Measurements from ENCODE around the gene NYAP2. TPM values are rescaled to one million over a fixed set of nuclear protein-coding genes. Genes with fewer than 3 reads are reported as not detected.

NYAP2 gene
- total RNA-seq, 2 experiments from 2014 or later, result not detected

GRCh38 chr2:225668606-225669266 is 269.2 kb downstream of the NYAP2 start:
- CTCF ChIA-PET, result interaction anchor here (1.0 to 1.3 kb wide), 3 partner anchors 1088 to 1570 kb away, joined by 3 to 11 read pairs (median 3); no protein-coding TSS in a partner anchor
- H3K27ac Mint-ChIP-seq, result no peak overlapping the region
- intact Hi-C loops (cut with micrococcal nuclease), result loop anchor here (1.0 to 5.0 kb wide), 3 partner anchors 539 to 1438 kb away; no protein-coding TSS in a partner anchor
- H3K27me3 Mint-ChIP-seq, result peaks cover 2% of the 10 kb centered on the region
- H3K4me1 Mint-ChIP-seq (ENCODE audit: low read depth), result no peaks in the 10 kb centered on the region
- no peaks in the 10 kb centered on the region for H3K36me3 Mint-ChIP-seq
- no peak overlapping the region for H3K4me3 Mint-ChIP-seq
- POLR2A ChIA-PET, result no interaction called here
- DNase-seq, result no peak
- no peaks in the 10 kb centered on the region for H3K9me3 Mint-ChIP-seq

DNA sequence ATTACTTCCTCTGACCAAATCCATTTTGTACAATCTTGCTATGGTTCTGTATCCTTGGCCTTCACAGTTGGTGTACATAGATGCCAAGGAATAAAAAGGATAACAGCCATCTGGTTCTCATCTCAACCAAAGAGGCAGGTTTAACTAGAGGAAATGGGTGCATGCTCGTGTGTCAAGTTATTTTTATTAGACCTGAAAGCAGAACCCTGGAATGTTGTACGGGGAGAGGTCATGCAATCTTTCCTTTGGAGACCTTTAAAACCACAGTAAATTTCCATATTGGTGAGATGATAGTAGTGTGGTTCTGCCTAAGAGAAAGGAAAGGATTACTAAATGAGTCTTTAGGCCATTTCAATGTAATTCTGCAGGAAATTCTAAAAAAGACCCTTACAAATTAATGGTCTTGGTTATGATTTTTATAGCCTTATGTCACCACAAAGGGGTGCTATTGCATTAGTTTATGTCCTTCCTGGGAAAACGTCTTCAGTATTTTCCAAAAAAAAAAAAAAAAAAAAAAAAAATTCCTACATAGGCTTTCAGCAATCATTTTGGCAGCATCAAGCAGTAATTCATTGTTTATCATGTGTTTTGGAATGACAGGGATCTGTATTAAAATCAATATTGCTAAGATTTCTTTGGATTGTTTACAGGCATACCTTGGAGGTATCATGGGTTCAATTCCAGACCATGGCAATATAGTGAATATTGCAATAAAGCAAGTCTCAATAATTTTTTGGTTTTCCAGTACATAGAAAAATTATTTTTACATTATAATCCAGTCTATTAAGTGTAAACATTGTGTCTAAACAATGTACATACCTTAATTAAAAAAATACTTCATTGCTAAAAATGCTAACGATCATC is 270.8 kb downstream of the NYAP2 start:
- ChIA-PET POLR2A (no interaction called here), CTCF (interaction anchor here (1.0 to 1.3 kb wide), 5 partner anchors 9 to 1568 kb away, joined by 3 to 11 read pairs (median 3); no protein-coding TSS in a partner anchor)
- no peaks in the 10 kb centered on the region for H3K36me3 Mint-ChIP-seq
- no peak for DNase-seq
- no peak overlapping the region for H3K27ac Mint-ChIP-seq
- H3K4me3 Mint-ChIP-seq, result no peak overlapping the region
- H3K27me3 Mint-ChIP-seq, result no peaks in the 10 kb centered on the region
- no peaks in the 10 kb centered on the region for H3K4me1 Mint-ChIP-seq (ENCODE audit: low read depth)
- no peaks in the 10 kb centered on the region for H3K9me3 Mint-ChIP-seq
- intact Hi-C loops (cut with micrococcal nuclease), result no loop called here

- Mint-ChIP-seq H3K4me1 (ENCODE audit: low read depth) (no peaks in the 10 kb centered on the region), H3K27me3 (peaks cover 4% of the 10 kb centered on the region), H3K4me3 (no peak overlapping the region), H3K9me3 (no peaks in the 10 kb centered on the region), H3K27ac (no peak overlapping the region), H3K36me3 (no peaks in the 10 kb centered on the region)
- intact Hi-C loops (cut with micrococcal nuclease), result no loop called here
- ChIA-PET CTCF (no interaction called here), POLR2A (no interaction called here)
- DNase-seq, result no peak
These were observed 279.3 kb downstream of the NYAP2 start for GRCh38 chr2:225678792-225679191.

DNA sequence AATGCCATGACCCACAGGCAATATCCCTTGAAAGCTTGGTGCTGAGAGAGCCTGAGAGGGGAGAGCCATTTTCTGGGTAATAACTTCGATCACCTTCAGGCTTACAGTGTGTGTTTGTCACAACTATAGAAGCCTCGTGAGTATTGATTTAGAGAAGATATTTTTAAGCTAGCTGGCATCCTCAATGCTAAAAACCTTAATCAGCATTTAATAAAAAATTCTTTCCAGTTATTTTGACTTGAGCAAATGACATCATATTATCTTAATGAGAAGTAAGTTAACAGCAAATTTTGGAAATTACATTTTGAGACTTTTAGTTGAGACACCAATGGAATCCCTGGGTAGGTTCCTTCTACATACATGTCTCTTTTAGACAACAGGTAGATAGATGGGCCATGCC is 283.7 kb downstream of the NYAP2 start:
- DNase-seq, result no peak
- H3K27me3 Mint-ChIP-seq, result peaks cover 2% of the 10 kb centered on the region
- H3K9me3 Mint-ChIP-seq, result no peaks in the 10 kb centered on the region
- CTCF ChIA-PET, result no interaction called here
- H3K4me3 Mint-ChIP-seq, result no peak overlapping the region
- no peaks in the 10 kb centered on the region for H3K36me3 Mint-ChIP-seq
- intact Hi-C loops (cut with micrococcal nuclease), result no loop called here
- no peaks in the 10 kb centered on the region for H3K4me1 Mint-ChIP-seq (ENCODE audit: low read depth)
- no peak overlapping the region for H3K27ac Mint-ChIP-seq
- POLR2A ChIA-PET, result no interaction called here

DNA sequence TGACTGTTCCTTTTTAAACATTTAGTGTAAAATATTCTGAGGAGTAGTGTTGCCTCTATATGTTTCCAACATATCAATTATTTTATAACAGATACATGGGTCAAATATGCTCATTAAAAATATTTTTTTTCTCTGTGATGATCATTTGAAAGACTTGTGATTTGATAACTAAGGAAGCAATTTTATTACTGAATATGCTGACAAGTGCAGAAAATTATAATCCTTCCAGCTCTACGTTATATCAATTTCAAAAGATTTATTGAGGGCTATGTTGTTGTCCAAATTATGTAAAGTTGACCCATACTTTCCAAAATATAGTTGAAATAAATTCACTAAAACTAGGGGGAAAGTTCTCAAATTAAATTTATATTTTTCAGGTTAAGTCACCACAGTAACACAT is 290.6 kb downstream of the NYAP2 start:
- no peak overlapping the region for H3K4me3 Mint-ChIP-seq
- no peaks in the 10 kb centered on the region for H3K36me3 Mint-ChIP-seq
- DNase-seq, result no peak
- H3K27ac Mint-ChIP-seq, result no peak overlapping the region
- H3K27me3 Mint-ChIP-seq, result peaks cover 9% of the 10 kb centered on the region
- no peaks in the 10 kb centered on the region for H3K4me1 Mint-ChIP-seq (ENCODE audit: low read depth)
- intact Hi-C loops (cut with micrococcal nuclease), result no loop called here
- H3K9me3 Mint-ChIP-seq, result no peaks in the 10 kb centered on the region
- ChIA-PET POLR2A (no interaction called here), CTCF (no interaction called here)

GRCh38 chr2:225691711-225692110 is 292.2 kb downstream of the NYAP2 start:
- no peaks in the 10 kb centered on the region for H3K4me1 Mint-ChIP-seq (ENCODE audit: low read depth)
- H3K27ac Mint-ChIP-seq, result no peak overlapping the region
- H3K27me3 Mint-ChIP-seq, result peaks cover 7% of the 10 kb centered on the region
- intact Hi-C loops (cut with micrococcal nuclease), result no loop called here
- no peak for DNase-seq
- no peak overlapping the region for H3K4me3 Mint-ChIP-seq
- CTCF ChIA-PET, result no interaction called here
- POLR2A ChIA-PET, result no interaction called here
- H3K36me3 Mint-ChIP-seq, result no peaks in the 10 kb centered on the region
- no peaks in the 10 kb centered on the region for H3K9me3 Mint-ChIP-seq

- no peaks in the 10 kb centered on the region for H3K9me3 Mint-ChIP-seq
- no peak overlapping the region for H3K4me3 Mint-ChIP-seq
- intact Hi-C loops (cut with micrococcal nuclease), result no loop called here
- no peak for DNase-seq
- H3K27me3 Mint-ChIP-seq, result peaks cover 7% of the 10 kb centered on the region
- CTCF ChIA-PET, result no interaction called here
- no peak overlapping the region for H3K27ac Mint-ChIP-seq
- POLR2A ChIA-PET, result no interaction called here
- H3K36me3 Mint-ChIP-seq, result no peaks in the 10 kb centered on the region
- no peaks in the 10 kb centered on the region for H3K4me1 Mint-ChIP-seq (ENCODE audit: low read depth)
These were observed 293.7 kb downstream of the NYAP2 start for GRCh38 chr2:225693259-225693658.

DNA sequence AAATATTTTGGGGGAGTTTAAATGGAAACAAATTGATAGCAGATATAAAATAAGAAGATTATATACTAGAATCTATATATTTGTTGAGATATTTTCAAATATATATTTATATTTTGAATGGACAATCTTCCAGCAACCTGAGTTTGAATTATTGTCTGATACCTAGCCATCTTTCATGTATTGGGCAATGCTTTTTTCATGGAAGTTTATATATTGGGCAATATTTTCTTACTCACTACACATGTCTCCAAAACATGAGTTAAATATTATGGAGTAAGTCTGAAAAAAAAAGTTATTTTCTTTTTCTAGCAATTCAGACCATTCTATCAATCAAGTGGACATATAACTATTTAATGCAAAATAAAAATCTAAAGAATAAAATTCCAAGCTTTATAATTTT is 295.2 kb downstream of the NYAP2 start:
- intact Hi-C loops (cut with micrococcal nuclease), result no loop called here
- no peaks in the 10 kb centered on the region for H3K4me1 Mint-ChIP-seq (ENCODE audit: low read depth)
- H3K27me3 Mint-ChIP-seq, result peaks cover 7% of the 10 kb centered on the region
- no peak for DNase-seq
- H3K27ac Mint-ChIP-seq, result no peak overlapping the region
- CTCF ChIA-PET, result no interaction called here
- POLR2A ChIA-PET, result no interaction called here
- H3K36me3 Mint-ChIP-seq, result no peaks in the 10 kb centered on the region
- H3K4me3 Mint-ChIP-seq, result no peak overlapping the region
- no peaks in the 10 kb centered on the region for H3K9me3 Mint-ChIP-seq

DNA sequence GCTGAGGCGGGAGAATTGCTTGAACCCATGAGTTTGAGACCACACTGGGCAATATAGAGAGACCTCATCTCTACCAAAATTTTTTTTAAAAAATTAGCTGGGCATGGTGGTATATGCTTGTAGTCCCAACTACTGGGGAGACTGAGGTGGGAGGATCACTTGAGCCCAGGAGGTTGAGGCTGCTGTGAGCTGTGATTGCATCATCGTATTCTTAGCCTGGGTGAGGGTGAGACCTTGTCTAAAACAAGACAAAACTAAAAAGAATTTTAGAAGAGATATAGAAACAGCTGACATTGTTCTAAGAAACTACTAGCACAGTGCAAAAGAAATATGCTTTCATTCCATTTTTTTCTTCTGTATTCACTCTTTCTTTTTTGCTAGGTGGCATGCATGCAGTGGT is 298.4 kb downstream of the NYAP2 start:
- Mint-ChIP-seq H3K36me3 (no peaks in the 10 kb centered on the region), H3K4me1 (ENCODE audit: low read depth) (no peaks in the 10 kb centered on the region), H3K27me3 (peaks cover 5% of the 10 kb centered on the region), H3K4me3 (no peak overlapping the region), H3K9me3 (no peaks in the 10 kb centered on the region), H3K27ac (no peak overlapping the region)
- intact Hi-C loops (cut with micrococcal nuclease), result no loop called here
- ChIA-PET CTCF (no interaction called here), POLR2A (no interaction called here)
- DNase-seq, result no peak
